H9 (cell line): ENCODE measurements around the gene KEL. TPM values are rescaled to one million over a fixed set of nuclear protein-coding genes. Genes with fewer than 3 reads are reported as not detected.

Source experiments
- DNase-seq: peaks from one replicate; pipeline ENCODE4 v3.0.0-alpha.2; 2017
- H2AFZ ChIP-seq: one replicate; pipeline ENCODE4 v1.6.1; 2013; ENCODE audit warnings: mild to moderate bottlenecking, low read length, control low read depth, moderate library complexity
- H2AK5ac ChIP-seq: 2 replicates; pipeline ENCODE4 v1.6.1; 2013; ENCODE audit warnings: low read length, control low read depth, mixed read lengths; ENCODE audit not compliant: insufficient read length
- H2BK120ac ChIP-seq: one replicate; pipeline ENCODE4 v1.6.1; 2013; ENCODE audit warnings: low read depth, mild to moderate bottlenecking, low read length, control low read depth, inconsistent platforms; ENCODE audit not compliant: poor library complexity, severe bottlenecking
- H2BK12ac ChIP-seq: 2 replicates; pipeline ENCODE4 v1.6.1; 2013; ENCODE audit warnings: low read length, control low read depth, mixed read lengths, low read depth; ENCODE audit not compliant: insufficient read length
- H2BK15ac ChIP-seq: 2 replicates; pipeline ENCODE4 v1.6.1; 2013; ENCODE audit warnings: low read depth, low read length, control low read depth
- H2BK20ac ChIP-seq: one replicate; pipeline ENCODE4 v1.6.1; 2013; ENCODE audit warnings: low read depth, mild to moderate bottlenecking, low read length, control low read depth, inconsistent platforms; ENCODE audit not compliant: poor library complexity, severe bottlenecking
- H2BK5ac ChIP-seq: 2 replicates; pipeline ENCODE4 v1.6.1; 2013; ENCODE audit warnings: low read length, control low read depth, mixed read lengths; ENCODE audit not compliant: insufficient read length
- H3K14ac ChIP-seq: 2 replicates; pipeline ENCODE4 v1.6.1; 2013; ENCODE audit warnings: low read length, control low read depth; ENCODE audit not compliant: insufficient read depth
- H3K18ac ChIP-seq: 2 replicates; pipeline ENCODE4 v1.6.1; 2013; ENCODE audit warnings: low read depth, mild to moderate bottlenecking, mixed read lengths, low read length, control low read depth; ENCODE audit not compliant: insufficient read length
- H3K23ac ChIP-seq: 2 replicates; pipeline ENCODE4 v1.6.1; 2013; ENCODE audit warnings: low read length, control low read depth, mixed read lengths, low read depth; ENCODE audit not compliant: insufficient read length
- H3K23me2 ChIP-seq: 2 replicates; pipeline ENCODE4 v1.6.1; 2013; ENCODE audit warnings: low read depth, mild to moderate bottlenecking, mixed read lengths, low read length, control low read depth; ENCODE audit not compliant: insufficient read length, poor library complexity, severe bottlenecking
- H3K27ac ChIP-seq: 2 replicates; pipeline ENCODE4 v1.5.1; 2013; ENCODE audit warnings: low read length, control low read depth, mixed read lengths, low read depth; ENCODE audit not compliant: insufficient read length
- H3K27me3 ChIP-seq: 2 replicates; pipeline ENCODE4 v1.6.1; 2013; ENCODE audit warnings: low read length, control low read depth, inconsistent platforms; ENCODE audit not compliant: insufficient read depth
- H3K4ac ChIP-seq: 2 replicates; pipeline ENCODE4 v1.6.1; 2013; ENCODE audit warnings: low read depth, mild to moderate bottlenecking, control low read depth, inconsistent platforms, low read length, moderate library complexity
- H3K4me1 ChIP-seq: 2 replicates; pipeline ENCODE4 v1.6.1; 2013; ENCODE audit warnings: low read length, control low read depth, inconsistent platforms; ENCODE audit not compliant: insufficient read depth
- H3K4me2 ChIP-seq: 2 replicates; pipeline ENCODE4 v1.6.1; 2013; ENCODE audit warnings: low read length, control low read depth, mixed read lengths; ENCODE audit not compliant: insufficient read length, insufficient read depth
- H3K56ac ChIP-seq: 2 replicates; pipeline ENCODE4 v1.6.1; 2013; ENCODE audit warnings: low read depth, mild to moderate bottlenecking, mixed read lengths, low read length, control low read depth; ENCODE audit not compliant: insufficient read length
- H3K79me1 ChIP-seq: 2 replicates; pipeline ENCODE4 v1.6.1; 2013; ENCODE audit warnings: low read depth, mild to moderate bottlenecking, moderate library complexity, low read length, control low read depth, inconsistent platforms; ENCODE audit not compliant: insufficient read depth, poor library complexity, severe bottlenecking
- H3K79me2 ChIP-seq: 2 replicates; pipeline ENCODE4 v1.6.1; 2013; ENCODE audit warnings: low read length, control low read depth, inconsistent platforms; ENCODE audit not compliant: insufficient read depth
- H3K9ac ChIP-seq: 2 replicates; pipeline ENCODE4 v1.6.1; 2013; ENCODE audit warnings: low read length, control low read depth, mixed read lengths; ENCODE audit not compliant: insufficient read length; ENCODE audit errors: extremely low read depth
- H3K9me3 ChIP-seq: one replicate; pipeline ENCODE4 v1.6.1; 2013; ENCODE audit warnings: low read depth, low read length, inconsistent platforms; ENCODE audit not compliant: control insufficient read depth
- H3T11ph ChIP-seq: one replicate; pipeline ENCODE4 v1.6.1; 2013; ENCODE audit warnings: mild to moderate bottlenecking, low read length, control low read depth, inconsistent platforms
- H4K20me1 ChIP-seq: one replicate; pipeline ENCODE4 v1.6.1; 2013; ENCODE audit not compliant: control insufficient read depth, insufficient read length, insufficient read depth
- H4K5ac ChIP-seq: 2 replicates; pipeline ENCODE4 v1.6.1; 2013; ENCODE audit warnings: low read depth, mild to moderate bottlenecking, mixed read lengths, low read length, control low read depth; ENCODE audit not compliant: insufficient read length
- H4K8ac ChIP-seq: replicated peaks from 2 replicates; pipeline ENCODE4 v1.6.1; 2013; ENCODE audit warnings: low read length, control low read depth, mixed read lengths, low read depth; ENCODE audit not compliant: insufficient read length
- H4K91ac ChIP-seq: 2 replicates; pipeline ENCODE4 v1.6.1; 2013; ENCODE audit warnings: low read depth, mild to moderate bottlenecking, moderate library complexity, mixed read lengths, low read length, control low read depth; ENCODE audit not compliant: insufficient read length
- H3K27ac Mint-ChIP-seq, 3 experiments: 2 replicates in 2 of 3; 3 replicates in 1 of 3; pipeline ENCODE4 v1.8.0; 2020 to 2021; ENCODE audit warnings: mixed read lengths in 3 of 3, mild to moderate bottlenecking in 1 of 3, moderate library complexity in 1 of 3
- H3K27me3 Mint-ChIP-seq: 2 replicates; pipeline ENCODE4 v1.8.0; 2021; ENCODE audit warnings: low read depth, mild to moderate bottlenecking, moderate library complexity, mixed read lengths
- H3K36me3 Mint-ChIP-seq, 3 experiments: 2 replicates in 2 of 3; 3 replicates in 1 of 3; pipeline ENCODE4 v1.8.0; 2020 to 2021; ENCODE audit warnings: low read depth in 3 of 3, mixed read lengths in 3 of 3; ENCODE audit not compliant: insufficient read depth in 1 of 3
- H3K4me1 Mint-ChIP-seq, 2 experiments: 2 replicates each; pipeline ENCODE4 v1.8.0; 2020; ENCODE audit warnings: mixed read lengths in 2 of 2
- H3K4me3 Mint-ChIP-seq, 2 experiments: 2 replicates in 1 of 2; 3 replicates in 1 of 2; pipeline ENCODE4 v1.8.0; 2020 to 2021; ENCODE audit warnings: mild to moderate bottlenecking in 2 of 2, mixed read lengths in 2 of 2, moderate library complexity in 1 of 2
- H3K9me3 Mint-ChIP-seq, 2 experiments: 2 replicates in 1 of 2; 3 replicates in 1 of 2; pipeline ENCODE4 v1.8.0; 2020; ENCODE audit warnings: mild to moderate bottlenecking in 2 of 2, mixed read lengths in 2 of 2, moderate library complexity in 1 of 2
- WGBS: extraction: QIAGEN DNeasy Blood & Tissue Kit; methylation state at CpG from one replicate; pipeline ENCODE4 v1.1.7; 2013; ENCODE audit warnings: missing lambda C conversion rate, low lambda C conversion rate, mixed read lengths; ENCODE audit not compliant: insufficient read length; ENCODE audit errors: extremely low coverage; 5-methylcytosine and 5-hydroxymethylcytosine counted together
- total RNA-seq: library from RNA; stranded (reverse); gene quantifications from 2 replicates; pipeline ENCODE4 v1.2.1, GENCODE V29; 2021
- TF ChIP-seq, protein P1 (sequence below): fragments of 200-600 bp; sonication (generic); conservative IDR thresholded peaks from 3 replicates; pipeline ENCODE4 v1.8.0; 2021; ENCODE audit warnings: antibody characterized with exemption, mild to moderate bottlenecking

The KEL gene
- total RNA-seq, 1 experiment from 2014 or later, result 1.5 TPM

GRCh38 chr7:143002106-143002505 lies 39.9 kb upstream of the KEL start:
- no peaks in the 10 kb centered on the region; a peak in 1 of 7 replicates for H3K36me3 Mint-ChIP-seq
- no peak overlapping the region for H2BK120ac ChIP-seq
- no peaks in the 10 kb centered on the region for H3K79me2 ChIP-seq
- no peak overlapping the region for H2BK15ac ChIP-seq
- H3K79me1 ChIP-seq, result no peaks in the 10 kb centered on the region
- H4K91ac ChIP-seq, result no peak overlapping the region
- no peak overlapping the region for H3K27ac ChIP-seq
- no peak overlapping the region for H3K56ac ChIP-seq
- WGBS, result no CpG with 5 or more reads among the region's 3 CpGs
- no peak for DNase-seq
- no peak overlapping the region for H2BK5ac ChIP-seq
- H4K20me1 ChIP-seq, result no peaks in the 10 kb centered on the region
- no peaks in the 10 kb centered on the region for H3K27me3 ChIP-seq
- H4K5ac ChIP-seq, result no peak overlapping the region
- no peak overlapping the region for H3K27ac Mint-ChIP-seq
- no peaks in the 10 kb centered on the region for H3K4me1 ChIP-seq
- H3K4ac ChIP-seq, result no peak overlapping the region
- no peak overlapping the region for H3K18ac ChIP-seq
- H3K27me3 Mint-ChIP-seq, result peaks cover 2% of the 10 kb centered on the region
- no peaks in the 10 kb centered on the region for H3K23me2 ChIP-seq
- peaks cover 0 to 6% of the 10 kb centered on the region in 2 experiments; a peak in 2 of 4 replicates for H3K4me1 Mint-ChIP-seq
- H2AK5ac ChIP-seq, result no peak overlapping the region
- H2BK12ac ChIP-seq, result no peak overlapping the region
- H3K23ac ChIP-seq, result no peak overlapping the region
- TF ChIP-seq, protein P1, sequence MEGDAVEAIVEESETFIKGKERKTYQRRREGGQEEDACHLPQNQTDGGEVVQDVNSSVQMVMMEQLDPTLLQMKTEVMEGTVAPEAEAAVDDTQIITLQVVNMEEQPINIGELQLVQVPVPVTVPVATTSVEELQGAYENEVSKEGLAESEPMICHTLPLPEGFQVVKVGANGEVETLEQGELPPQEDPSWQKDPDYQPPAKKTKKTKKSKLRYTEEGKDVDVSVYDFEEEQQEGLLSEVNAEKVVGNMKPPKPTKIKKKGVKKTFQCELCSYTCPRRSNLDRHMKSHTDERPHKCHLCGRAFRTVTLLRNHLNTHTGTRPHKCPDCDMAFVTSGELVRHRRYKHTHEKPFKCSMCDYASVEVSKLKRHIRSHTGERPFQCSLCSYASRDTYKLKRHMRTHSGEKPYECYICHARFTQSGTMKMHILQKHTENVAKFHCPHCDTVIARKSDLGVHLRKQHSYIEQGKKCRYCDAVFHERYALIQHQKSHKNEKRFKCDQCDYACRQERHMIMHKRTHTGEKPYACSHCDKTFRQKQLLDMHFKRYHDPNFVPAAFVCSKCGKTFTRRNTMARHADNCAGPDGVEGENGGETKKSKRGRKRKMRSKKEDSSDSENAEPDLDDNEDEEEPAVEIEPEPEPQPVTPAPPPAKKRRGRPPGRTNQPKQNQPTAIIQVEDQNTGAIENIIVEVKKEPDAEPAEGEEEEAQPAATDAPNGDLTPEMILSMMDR, result peak; percentile 66
- no peak overlapping the region for H2BK20ac ChIP-seq
- H3K9me3 ChIP-seq, result no peaks in the 10 kb centered on the region
- H3T11ph ChIP-seq, result no peak overlapping the region
- H3K4me3 Mint-ChIP-seq, result no peak overlapping the region
- no peak overlapping the region for H3K9ac ChIP-seq
- no peak overlapping the region for H2AFZ ChIP-seq
- H3K9me3 Mint-ChIP-seq, result peaks cover 0 to 1% of the 10 kb centered on the region in 2 experiments; a peak in 2 of 5 replicates
- no peak overlapping the region for H4K8ac ChIP-seq
- H3K14ac ChIP-seq, result no peak overlapping the region
- H3K4me2 ChIP-seq, result no peak overlapping the region
